HK-2 (cell line): Measurements from ENCODE around the gene ZNF107.

ENCODE experiments used
- DNase-seq: peaks from one replicate; pipeline ENCODE4 v3.0.0-alpha.2; 2018; ENCODE audit not compliant: unreplicated experiment

ZNF107 gene

DNA sequence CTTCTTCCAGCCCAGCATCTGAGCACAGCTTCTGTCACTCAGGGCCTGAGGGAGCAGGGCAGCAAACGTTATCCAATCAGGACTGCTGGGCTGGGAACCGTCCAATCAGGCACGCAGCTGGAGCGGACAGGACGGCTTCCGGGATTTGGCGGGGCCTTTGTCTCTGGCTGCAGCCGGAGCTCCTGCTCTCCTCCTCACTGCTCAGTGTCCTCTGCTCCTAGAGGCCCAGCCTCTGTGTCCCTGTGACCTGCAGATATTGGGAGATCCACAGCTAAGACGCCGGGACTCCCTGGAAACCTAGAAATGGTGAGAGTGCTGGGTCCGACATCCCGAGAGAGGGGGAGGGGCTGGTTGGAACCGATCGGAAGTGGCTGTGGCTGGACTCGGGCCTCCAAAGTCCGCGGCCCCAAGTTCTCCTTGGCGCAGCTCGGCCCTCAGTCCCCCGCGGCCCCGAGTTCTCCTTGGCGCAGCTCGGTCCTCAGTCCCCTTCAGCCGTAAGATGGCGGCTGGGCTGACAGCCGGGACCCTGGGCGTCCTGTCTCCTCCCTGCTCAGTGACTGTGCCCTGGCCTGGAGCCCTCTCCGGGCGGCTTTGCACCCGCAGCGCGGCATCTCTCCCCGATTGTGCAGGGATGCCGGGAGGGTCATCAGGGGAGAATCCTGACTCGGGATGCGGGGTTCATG is at the start of gene ZNF107:
TSS of gene ZNF107 (plus strand) at position 154 of the 683 bp plus-strand sequence. CDS start at position 304, 150 bp downstream.
- peak; percentile 90 for DNase-seq

DNA sequence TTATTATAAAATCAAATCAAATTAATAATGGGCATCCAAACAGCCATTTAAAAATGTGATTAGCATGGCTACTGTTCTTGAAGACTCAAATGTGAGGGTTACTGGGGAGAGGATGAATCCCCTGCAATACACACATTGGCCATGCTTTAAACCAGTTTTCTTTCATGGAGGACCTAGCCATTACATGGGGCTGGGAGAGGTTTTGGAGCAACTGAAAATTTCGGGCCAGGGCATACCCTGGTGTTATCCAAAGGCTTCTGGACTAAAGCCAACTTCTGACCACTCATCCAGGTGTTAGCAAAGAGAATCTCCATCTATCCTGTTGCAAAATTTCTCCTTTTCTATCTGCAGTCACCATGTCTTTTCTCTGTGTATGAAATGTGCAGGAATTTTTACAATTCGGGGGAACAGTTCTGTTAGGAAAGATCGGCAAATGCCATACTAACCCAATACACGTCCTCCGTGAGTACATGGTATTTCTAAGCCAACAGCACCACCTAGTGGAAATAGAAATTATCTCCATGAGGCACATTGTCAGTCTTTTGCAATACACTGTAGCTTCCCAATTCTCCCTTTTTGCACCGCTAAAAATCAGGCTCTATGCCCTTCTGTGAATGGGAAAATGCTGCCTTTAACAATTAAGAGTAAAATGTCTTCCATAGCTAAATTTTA is 47.0 kb upstream of the ZNF107 start:
- no peak for DNase-seq

DNA sequence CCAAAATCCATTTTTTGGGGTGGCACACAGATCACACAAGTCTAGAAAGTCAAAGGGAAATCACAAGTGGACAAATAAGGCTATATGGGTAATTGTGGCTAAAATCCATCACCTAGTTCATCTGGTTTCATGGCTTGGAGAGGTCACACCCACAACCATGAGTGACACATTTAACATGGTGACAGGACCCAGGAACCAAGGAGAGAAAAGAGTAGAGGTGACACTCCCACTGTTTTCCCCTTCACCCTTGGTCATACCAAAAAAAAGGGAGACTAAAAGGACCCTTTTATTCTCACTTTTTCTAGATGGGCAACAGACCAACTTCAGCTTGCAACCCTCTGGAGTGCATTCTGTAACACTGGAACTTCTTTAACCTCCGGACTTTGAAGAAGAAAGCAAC is 46.2 kb upstream of the ZNF107 start:
- no peak for DNase-seq

DNA sequence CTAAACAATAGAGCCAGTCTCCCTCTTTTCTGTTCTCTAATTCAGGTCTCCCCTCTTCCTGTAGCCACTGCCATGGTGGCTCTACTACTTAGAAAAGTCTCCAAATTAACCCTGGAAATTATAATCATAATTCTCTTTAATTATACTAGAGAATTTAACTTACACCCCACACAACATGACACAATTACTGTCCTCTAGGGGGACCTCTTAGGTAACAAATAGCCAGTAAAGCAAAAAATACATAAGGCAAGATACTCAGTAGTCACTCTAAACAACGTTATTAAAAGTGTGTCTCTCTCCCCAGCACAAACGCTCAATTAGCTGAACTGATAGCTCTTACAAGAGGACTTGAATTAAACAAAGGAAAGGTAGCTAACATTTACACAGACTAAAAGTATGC is 44.3 kb upstream of the ZNF107 start:
- DNase-seq: no peak

DNA sequence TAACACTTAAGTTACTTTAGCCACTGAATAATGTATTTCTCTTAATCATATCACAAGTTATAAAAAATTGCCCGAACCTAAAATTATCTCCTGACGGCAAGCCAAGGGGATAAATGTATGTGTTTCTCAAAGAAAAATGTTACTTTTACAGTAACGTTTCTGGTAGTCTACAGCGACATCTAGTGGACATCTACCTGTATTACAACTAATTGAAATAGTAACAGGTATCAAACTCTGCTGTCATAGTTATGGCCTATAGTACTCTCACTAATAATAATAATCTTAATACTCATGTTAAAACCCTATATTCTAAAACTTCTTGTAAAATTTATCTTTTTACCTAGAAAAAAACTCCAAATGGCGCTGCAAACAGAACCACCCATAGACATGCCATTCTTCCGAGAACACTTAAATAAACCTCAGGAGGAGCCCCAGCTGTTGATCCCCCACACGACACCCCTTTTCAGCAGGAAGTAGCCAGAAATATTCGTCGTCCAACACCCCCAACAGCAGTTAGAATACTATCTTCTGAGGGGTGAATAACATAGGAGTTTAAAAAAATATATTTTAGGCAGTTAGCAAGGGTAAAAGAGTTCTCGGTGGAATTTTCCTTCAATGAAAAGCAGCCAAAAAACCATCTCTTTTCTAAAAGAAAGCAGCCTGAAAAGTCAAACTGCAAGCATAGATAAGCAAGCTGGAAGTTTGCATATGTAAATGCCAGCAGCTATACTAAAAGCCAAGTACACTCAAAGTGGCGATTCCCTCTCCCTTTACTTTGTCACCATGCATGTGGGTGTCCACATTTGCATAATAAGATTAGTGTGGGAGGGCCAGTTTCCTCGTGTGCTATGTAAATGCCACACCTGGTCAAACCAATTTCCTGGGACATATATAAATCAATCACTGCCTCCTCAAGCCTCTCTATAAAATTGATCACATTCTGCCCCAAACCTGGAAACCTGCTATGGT is 40.5 kb upstream of the ZNF107 start:
- DNase-seq: no peak

DNA sequence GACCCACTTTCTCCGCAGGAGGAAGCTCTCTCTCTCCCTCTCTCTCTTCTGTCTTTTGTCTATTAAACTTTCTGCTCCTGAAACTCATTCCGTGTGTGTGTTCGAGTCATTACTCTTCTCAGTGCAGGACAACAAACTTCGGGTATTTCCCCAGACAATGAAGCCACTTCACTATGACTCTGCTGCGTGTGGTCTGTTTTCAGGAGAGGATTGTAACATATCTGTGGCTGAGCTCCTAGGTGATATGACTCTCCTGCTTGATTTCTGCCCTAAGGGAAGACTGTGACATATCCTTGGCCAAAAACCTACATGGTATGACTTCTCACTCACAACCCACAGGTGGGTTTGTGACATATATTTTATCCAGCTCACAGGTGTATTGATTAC is 39.9 kb upstream of the ZNF107 start:
- DNase-seq: no peak

DNA sequence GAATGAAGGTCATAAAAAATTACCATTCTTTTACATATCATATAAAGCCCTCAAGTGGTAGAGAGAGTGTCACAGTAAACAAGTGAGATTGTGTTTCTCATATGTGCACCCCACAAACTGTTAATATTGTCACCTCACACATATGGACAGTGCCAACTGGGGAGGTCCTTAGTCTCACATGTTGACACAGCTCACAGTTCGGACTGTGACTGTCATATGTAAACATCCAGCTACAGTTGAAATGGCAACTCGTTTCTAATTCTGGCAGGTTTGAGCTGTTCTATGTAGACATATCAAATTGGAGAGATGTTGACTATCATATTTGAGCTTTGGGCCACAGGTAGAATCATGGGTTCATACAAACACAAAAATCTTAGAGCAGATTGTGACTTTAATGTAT is 39.4 kb upstream of the ZNF107 start:
- no peak for DNase-seq

DNA sequence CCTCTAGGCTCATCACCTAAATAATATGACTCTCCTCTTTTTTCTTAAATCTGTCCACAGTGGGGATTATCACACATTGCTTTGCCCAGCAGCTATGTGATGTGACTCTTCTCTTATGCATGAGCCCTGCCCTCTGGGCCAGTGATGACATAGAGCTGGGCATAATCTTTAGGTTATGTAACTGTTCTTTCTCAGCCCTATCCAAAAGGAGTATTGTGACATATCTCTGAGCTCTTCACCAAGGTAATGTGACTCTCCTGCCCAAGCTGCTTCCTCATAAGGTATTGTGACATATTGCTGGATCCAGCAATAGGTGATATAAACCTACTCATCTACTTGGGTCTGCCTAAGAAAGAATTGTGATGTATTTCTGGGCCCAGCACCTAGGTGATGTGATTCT is 37.7 kb upstream of the ZNF107 start:
- DNase-seq: no peak

DNA sequence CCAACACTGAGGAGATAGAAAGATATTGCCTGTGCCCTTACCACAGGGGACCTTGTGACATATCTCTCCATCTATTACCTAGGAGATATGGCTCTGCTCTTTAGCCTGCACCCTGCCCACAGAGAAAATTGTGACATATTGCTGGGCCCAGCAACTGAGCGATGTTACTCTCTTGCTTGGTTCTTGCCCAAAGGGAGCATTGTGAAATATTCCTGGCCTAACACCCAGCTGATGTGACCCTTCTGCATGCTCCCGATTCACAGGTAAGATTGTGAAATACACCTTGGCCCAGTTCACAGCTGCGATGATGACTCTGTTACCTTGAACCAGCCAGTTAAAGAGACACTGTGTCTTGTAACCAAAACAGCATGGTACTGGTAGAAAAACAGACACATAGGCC is 37.2 kb upstream of the ZNF107 start:
- DNase-seq: no peak

DNA sequence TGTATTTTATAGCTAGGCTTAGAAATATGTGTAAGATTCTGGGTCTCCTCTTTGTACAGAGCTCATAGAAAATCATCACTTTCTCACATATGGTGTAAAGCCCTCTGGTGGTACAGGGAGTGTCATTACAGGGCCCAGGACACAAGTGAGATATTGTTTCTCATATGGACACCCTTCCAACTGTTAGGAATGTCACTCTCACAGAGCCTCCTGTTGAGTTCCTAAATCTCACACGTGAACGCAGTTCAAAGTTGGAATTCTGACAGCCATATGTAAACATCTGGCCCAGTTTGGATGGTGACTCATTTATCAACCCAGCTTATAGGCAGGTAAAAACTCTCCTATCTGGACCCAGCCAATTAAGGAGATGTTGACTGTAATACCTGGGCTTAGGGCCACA is 35.4 kb upstream of the ZNF107 start:
- DNase-seq: no peak

DNA sequence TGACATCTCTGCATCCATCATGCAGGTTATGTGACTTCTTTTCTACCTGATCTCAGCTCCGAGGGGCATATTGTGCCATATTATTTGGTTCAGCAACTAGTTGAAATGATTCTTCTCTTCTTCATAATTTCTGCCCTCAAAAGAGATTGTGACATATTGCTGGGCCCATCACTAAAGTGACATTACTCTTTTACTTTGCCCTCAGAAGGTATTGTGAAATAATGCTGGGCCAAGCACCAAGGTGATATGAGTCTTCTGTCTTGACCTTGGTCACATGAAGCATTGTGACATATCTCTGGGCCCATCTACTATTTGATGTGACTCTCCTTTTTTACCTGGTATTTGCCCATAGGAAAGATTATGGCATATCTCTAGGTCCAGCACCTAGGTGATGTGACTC is 33.9 kb upstream of the ZNF107 start:
- no peak for DNase-seq

DNA sequence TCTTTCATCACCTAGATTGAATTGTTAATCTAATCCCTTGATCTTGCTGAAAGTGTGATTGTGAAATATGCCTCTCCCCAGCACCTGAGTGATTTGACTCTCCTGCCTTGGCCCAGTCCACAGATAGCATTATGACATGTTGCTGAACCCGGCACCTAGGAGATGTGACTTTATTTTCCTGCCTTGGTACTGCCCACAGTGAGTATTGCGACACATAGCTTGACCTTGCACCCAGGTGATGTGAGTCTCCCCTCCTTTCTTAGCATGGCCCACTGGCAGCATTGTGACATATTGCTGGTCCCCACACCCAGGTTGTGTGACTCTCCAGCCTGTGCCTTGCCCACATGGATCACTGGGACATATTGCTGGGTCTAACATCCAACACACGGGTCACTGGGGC is 32.5 kb upstream of the ZNF107 start:
- no peak for DNase-seq

DNA sequence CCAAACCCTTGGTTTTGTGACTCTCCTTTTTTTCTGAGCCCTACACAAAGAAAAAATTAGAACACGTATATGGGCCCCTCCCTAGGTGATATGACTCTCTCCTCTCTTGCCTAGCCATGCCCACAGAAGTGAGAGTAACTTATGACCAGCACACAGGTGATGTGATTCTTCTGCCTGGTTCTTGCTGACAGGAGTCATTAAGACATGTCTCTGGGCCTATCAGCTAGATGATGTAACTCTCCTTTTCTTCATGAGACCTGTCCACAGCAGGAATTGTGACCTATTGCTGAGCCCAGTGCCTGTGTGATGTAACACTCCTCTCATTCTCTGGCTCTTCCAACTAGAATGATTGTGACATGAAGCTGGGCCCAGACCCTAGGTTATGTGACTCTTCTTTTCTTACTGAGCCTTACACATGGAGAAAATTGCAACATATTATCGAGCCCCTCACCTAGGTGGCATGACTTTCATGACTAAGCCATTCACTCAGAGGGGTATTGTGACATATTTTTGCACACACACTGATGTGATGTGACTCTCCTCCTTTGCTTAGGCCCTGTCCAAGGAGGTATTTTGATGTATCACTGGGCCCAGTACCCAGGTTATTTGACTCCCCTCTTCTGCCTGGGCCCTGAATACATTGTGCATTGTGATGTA is 31.4 kb upstream of the ZNF107 start:
- DNase-seq: no peak

DNA sequence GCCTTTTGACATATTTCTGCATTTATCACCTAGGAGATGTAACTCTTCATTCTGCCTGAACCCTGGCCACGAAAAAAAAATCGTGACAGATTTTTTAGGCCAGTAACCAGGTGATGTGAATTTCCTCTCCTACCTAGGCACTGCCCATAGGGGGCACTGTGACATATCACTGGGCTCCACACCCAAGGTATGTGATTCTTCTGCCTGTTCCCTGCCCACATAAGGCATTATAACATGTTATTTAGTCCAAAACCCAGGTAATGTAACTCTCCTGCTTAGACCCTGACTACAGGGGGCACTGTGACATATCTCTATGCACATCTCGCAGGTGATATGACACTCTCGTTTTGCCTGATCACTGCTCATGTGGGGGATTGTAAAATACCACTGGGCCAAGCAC is 29.5 kb upstream of the ZNF107 start:
- no peak for DNase-seq

DNA sequence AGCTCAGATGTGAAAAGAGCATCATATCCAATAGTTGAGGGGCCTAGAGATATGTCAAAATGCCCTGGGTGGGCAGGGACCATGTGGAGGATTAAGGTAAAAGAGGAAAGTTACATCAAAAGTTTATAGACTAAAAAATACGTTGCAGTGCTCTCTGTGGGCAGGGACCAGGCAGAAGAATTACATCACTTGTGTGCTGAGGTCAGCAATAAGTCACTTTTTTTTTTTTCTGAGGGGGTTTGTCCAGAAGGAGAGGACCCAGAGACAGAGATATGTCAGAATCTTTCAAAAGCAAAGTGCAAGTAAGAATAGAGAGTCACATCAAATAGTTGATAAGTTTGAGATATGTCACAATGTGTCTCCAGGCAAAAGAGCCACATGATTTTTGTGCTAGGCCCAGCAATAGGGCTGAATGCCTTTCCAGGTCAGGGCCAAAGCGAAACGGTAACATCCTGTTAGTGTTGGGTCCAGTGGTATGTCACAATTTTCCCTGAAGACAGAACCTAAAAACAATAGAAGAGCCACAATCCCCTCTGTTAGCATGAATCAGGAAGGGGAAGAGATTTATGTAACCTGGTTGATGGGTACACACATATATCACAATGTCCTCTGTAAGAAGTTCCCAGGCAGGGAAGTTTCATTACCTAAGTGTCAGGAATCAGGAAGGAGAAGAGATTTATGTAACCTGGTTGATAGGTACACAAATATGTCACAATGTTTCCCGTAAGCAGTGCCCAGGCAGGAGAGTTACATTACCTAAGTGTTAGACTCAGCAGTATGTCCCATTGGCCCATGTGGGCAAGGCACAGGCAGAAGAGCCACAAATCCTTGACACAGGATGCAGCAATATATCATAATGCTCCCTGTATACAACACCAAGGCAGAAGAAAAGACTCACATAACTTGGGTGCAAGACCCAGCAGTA is 28.1 kb upstream of the ZNF107 start:
- no peak for DNase-seq

DNA sequence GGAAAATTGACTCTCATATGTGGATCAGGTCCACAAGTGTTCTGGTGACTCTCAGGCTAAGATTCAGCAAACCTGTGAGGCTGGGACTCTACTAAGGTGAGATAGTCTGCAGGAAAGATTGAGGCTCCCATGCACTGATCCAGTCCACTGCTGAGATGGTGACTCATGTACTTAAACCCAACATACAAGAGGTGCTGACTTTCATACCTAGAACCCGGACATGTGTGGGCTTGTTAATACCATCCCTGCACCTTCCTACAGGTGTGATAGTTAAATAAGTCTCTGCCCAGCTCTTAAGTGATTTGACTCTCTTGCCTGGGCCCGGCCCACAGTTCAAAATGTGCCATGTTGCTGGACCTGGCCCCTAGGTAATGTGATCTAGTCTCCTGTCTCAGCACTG is 27.1 kb upstream of the ZNF107 start:
- no peak for DNase-seq

DNA sequence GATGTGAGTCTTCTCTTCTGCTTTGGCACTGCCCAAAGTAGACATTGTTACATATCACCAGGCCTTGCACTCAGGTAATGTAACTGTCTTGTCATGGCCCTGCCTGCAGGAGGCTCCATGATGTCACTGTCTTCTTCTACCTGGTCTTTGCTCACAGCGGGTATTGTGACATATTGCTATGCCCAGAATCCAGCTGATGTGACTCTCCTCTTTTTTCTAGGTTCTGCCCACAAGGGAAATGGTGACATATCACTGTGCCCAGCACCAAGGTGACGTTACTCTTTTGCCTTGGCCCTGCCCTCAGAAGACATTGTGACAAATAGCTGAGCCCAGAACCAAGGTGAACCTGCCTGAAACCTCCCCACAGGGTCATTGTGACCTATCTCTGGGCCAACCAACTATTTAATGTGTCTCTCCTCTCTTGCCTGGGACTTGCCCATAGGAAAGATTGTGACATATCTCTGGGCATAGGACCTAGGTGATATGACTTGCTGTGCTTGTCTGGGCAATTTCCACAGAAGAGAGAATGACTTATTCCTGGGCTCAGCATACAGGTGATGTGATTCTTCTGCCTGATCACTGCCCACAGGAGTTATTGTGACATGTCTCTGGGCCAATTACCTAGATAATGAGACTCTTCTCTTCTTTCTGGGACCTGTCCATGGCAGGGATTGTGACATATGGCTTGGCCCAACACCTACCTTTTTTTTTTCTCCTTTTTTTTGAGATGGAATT is 26.5 kb upstream of the ZNF107 start:
- DNase-seq: no peak

DNA sequence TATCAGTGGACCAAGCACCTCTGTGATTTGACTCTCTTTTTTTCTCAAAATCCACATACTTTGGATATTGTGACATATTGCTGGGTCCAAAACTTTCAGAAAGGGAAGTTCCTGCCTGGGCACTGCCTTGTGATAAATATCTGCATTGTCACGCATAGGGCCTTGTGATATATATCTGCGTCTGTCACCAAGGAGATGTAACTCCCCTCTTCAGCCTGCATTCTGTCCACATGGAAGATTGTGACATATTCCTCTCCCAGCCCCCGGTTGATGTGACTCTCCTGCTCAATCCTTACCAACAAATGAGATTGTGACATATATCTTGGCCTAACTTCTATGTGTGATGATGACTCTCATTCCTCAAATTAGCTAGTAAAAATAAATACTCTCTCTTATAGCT is 25.4 kb upstream of the ZNF107 start:
- DNase-seq: no peak

DNA sequence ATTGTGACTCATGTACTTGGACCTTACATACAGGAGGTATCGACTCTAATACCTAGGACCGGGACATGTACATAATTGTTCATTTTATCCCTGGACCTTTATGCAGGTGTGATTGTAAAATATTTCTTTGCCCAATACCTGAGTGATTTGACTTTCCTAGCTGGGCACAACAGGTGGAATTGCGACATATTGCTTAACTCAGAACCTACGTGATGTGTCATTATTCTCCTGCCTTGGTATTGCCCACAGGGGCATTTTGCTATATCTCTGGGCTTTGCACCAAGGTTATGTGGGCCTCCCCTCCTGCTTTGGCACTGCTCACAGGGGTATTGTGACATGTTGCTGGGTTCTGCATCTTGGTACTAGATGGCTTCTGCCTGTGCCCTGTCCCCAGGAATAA is 23.9 kb upstream of the ZNF107 start:
- no peak for DNase-seq

DNA sequence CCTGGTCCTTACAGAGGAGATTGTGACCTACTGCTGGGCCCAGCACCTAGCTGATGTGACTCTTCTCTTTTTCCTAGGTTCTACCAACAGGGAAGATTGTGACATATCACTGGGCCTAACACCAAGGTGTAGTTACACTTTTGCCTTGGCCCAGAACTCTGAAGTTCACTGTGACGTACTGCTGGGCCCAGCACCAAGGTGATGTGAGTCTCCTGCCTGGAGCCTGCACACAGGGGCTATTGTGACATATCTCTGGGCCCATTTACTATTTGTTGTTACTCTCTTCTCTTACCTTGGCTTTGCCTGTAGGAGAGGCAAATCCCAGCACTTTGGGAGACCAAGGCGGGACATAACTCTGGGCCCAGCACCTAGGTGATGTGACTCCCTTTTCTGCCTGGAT is 23.1 kb upstream of the ZNF107 start:
- no peak for DNase-seq
